Neural progenitor cell (in vitro differentiated cells): Measurements from ENCODE around the gene KCTD15. TPM values are rescaled to one million over a fixed set of nuclear protein-coding genes. Genes with fewer than 3 reads are reported as not detected.

ENCODE experiments used
- DNase-seq: peaks from one replicate; pipeline ENCODE4 v3.0.0-alpha.2; 2016; ENCODE audit warnings: low spot score
- H2AFZ ChIP-seq: fragments of 200-600 bp; sonication (generic); replicated peaks from 2 replicates; pipeline ENCODE4 v1.6.1; 2016; ENCODE audit warnings: antibody characterized with exemption
- H3F3A ChIP-seq: fragments of 200-600 bp; sonication (generic); 2 replicates; pipeline ENCODE4 v1.6.1; 2016; ENCODE audit warnings: antibody characterized with exemption, low read depth
- H3K27ac ChIP-seq: fragments of 200-600 bp; sonication (generic); 2 replicates; pipeline ENCODE4 v1.5.1; 2016; ENCODE audit warnings: mild to moderate bottlenecking
- H3K27me3 ChIP-seq: fragments of 200-600 bp; sonication (generic); 2 replicates; pipeline ENCODE4 v1.6.1; 2016; ENCODE audit warnings: mild to moderate bottlenecking, moderate library complexity
- H3K36me3 ChIP-seq: fragments of 200-600 bp; sonication (generic); 2 replicates; pipeline ENCODE4 v1.5.1; 2016
- H3K4me1 ChIP-seq: fragments of 200-600 bp; sonication (generic); 2 replicates; pipeline ENCODE4 v1.6.1; 2016; ENCODE audit warnings: mixed run types
- H3K4me2 ChIP-seq: fragments of 200-600 bp; sonication (generic); 2 replicates; pipeline ENCODE4 v1.6.1; 2016
- H3K4me3 ChIP-seq: fragments of 200-600 bp; sonication (generic); 2 replicates; pipeline ENCODE4 v1.5.1; 2016
- H3K79me2 ChIP-seq: fragments of 200-600 bp; sonication (generic); 2 replicates; pipeline ENCODE4 v1.6.1; 2016; ENCODE audit warnings: low read depth
- H3K9ac ChIP-seq: fragments of 200-600 bp; sonication (generic); 2 replicates; pipeline ENCODE4 v1.6.1; 2016
- H3K9me3 ChIP-seq: fragments of 200-600 bp; sonication (generic); 2 replicates; pipeline ENCODE4 v1.5.1; 2016; ENCODE audit warnings: low read depth
- H4K20me1 ChIP-seq: fragments of 200-600 bp; sonication (generic); 2 replicates; pipeline ENCODE4 v1.6.1; 2016; ENCODE audit warnings: low read depth
- H3K27ac Mint-ChIP-seq: 3 replicates; pipeline ENCODE4 v1.8.0; 2021; ENCODE audit warnings: mixed read lengths
- H3K27me3 Mint-ChIP-seq: 2 replicates; pipeline ENCODE4 v1.8.0; 2022; ENCODE audit warnings: low read depth, mild to moderate bottlenecking, inconsistent platforms, moderate library complexity, mixed read lengths; ENCODE audit not compliant: insufficient read depth
- H3K36me3 Mint-ChIP-seq: 3 replicates; pipeline ENCODE4 v1.8.0; 2021; ENCODE audit warnings: mixed read lengths
- H3K4me1 Mint-ChIP-seq: 3 replicates; pipeline ENCODE4 v1.8.0; 2021; ENCODE audit warnings: mixed read lengths
- H3K4me3 Mint-ChIP-seq: 3 replicates; pipeline ENCODE4 v1.8.0; 2021; ENCODE audit warnings: mild to moderate bottlenecking, moderate library complexity, mixed read lengths
- H3K9me3 Mint-ChIP-seq: 3 replicates; pipeline ENCODE4 v1.8.0; 2020; ENCODE audit warnings: mixed read lengths
- CTCF ChIP-seq: fragments of 200-600 bp; sonication (generic); IDR thresholded peaks from 2 replicates; pipeline ENCODE4 v1.5.1; 2017; ENCODE audit warnings: antibody characterized with exemption, mild to moderate bottlenecking
- EZH2 ChIP-seq: fragments of 200-600 bp; sonication (generic); IDR thresholded peaks from 2 replicates; pipeline ENCODE4 v1.6.1; 2017; ENCODE audit warnings: antibody characterized with exemption, mild to moderate bottlenecking, moderate library complexity
- EZH2phosphoT487 ChIP-seq: fragments of 200-600 bp; sonication (generic); IDR thresholded peaks from 2 replicates; pipeline ENCODE4 v1.6.1; 2017; ENCODE audit warnings: antibody characterized with exemption
- total RNA-seq: library from RNA; depleted of rRNA; stranded (reverse); fragments of >200 nt; gene quantifications from 2 replicates; pipeline ENCODE4 v1.2.3, GENCODE V29; 2015; ENCODE audit warnings: low replicate concordance

Gene KCTD15
- total RNA-seq, 1 donor from 2014 or later = 26.4 TPM

- H3F3A ChIP-seq = no peaks in the 10 kb centered on the region
- no peaks in the 10 kb centered on the region for H3K9me3 ChIP-seq
- no peaks in the 10 kb centered on the region for H3K79me2 ChIP-seq
- no peaks in the 10 kb centered on the region for H3K36me3 ChIP-seq
- no peaks in the 10 kb centered on the region for H3K36me3 Mint-ChIP-seq
- DNase-seq = no peak
- no peaks in the 10 kb centered on the region for H3K4me1 Mint-ChIP-seq
- H4K20me1 ChIP-seq = no peaks in the 10 kb centered on the region
- H3K9ac ChIP-seq = no peak overlapping the region
- no peak overlapping the region for H3K27ac ChIP-seq
- H3K4me2 ChIP-seq = no peak overlapping the region
- no peak overlapping the region for H3K4me3 ChIP-seq
- H2AFZ ChIP-seq = no peak overlapping the region
- no peaks in the 10 kb centered on the region for H3K9me3 Mint-ChIP-seq
- TF ChIP-seq EZH2 (no peak), CTCF (no peak), EZH2phosphoT487 (no peak)
- peaks cover 10% of the 10 kb centered on the region for H3K27me3 Mint-ChIP-seq
- no peaks in the 10 kb centered on the region for H3K4me1 ChIP-seq
- no peak overlapping the region for H3K27ac Mint-ChIP-seq
- H3K27me3 ChIP-seq = no peaks in the 10 kb centered on the region
- H3K4me3 Mint-ChIP-seq = no peak overlapping the region
Observed at GRCh38 chr19:33832633-33833032, 36.0 kb downstream of the KCTD15 start.

- Histone ChIP-seq H3F3A (no peaks in the 10 kb centered on the region), H3K36me3 (no peaks in the 10 kb centered on the region), H2AFZ (no peak overlapping the region), H4K20me1 (no peaks in the 10 kb centered on the region), H3K9me3 (no peaks in the 10 kb centered on the region), H3K4me2 (no peak overlapping the region), H3K79me2 (no peaks in the 10 kb centered on the region), H3K27ac (no peak overlapping the region), H3K4me3 (no peak overlapping the region), H3K27me3 (no peaks in the 10 kb centered on the region), H3K9ac (no peak overlapping the region), H3K4me1 (no peaks in the 10 kb centered on the region)
- no peaks in the 10 kb centered on the region for H3K4me1 Mint-ChIP-seq
- no peaks in the 10 kb centered on the region for H3K9me3 Mint-ChIP-seq
- no peak for DNase-seq
- TF ChIP-seq EZH2phosphoT487 = no peak
- TF ChIP-seq EZH2 = no peak
- no peak for TF ChIP-seq CTCF
- peaks cover 7% of the 10 kb centered on the region for H3K27me3 Mint-ChIP-seq
- no peaks in the 10 kb centered on the region for H3K36me3 Mint-ChIP-seq
- H3K4me3 Mint-ChIP-seq = no peak overlapping the region
- H3K27ac Mint-ChIP-seq = no peak overlapping the region
Observed at GRCh38 chr19:33840382-33840781, 43.7 kb downstream of the KCTD15 start.

GRCh38 chr19:33840783-33841182, 44.1 kb downstream of the KCTD15 start:
- no peak for TF ChIP-seq CTCF
- no peak for TF ChIP-seq EZH2
- no peak for TF ChIP-seq EZH2phosphoT487
- no peaks in the 10 kb centered on the region for H3K9me3 ChIP-seq
- Mint-ChIP-seq H3K4me1 (no peaks in the 10 kb centered on the region), H3K27me3 (peaks cover 7% of the 10 kb centered on the region), H3K9me3 (no peaks in the 10 kb centered on the region), H3K27ac (no peak overlapping the region), H3K36me3 (no peaks in the 10 kb centered on the region), H3K4me3 (no peak overlapping the region)
- no peak overlapping the region for H2AFZ ChIP-seq
- no peak for DNase-seq
- no peaks in the 10 kb centered on the region for H3K36me3 ChIP-seq
- H3K4me2 ChIP-seq = no peak overlapping the region
- no peak overlapping the region for H3K27ac ChIP-seq
- H3K4me3 ChIP-seq = no peak overlapping the region
- H3K4me1 ChIP-seq = no peaks in the 10 kb centered on the region
- no peaks in the 10 kb centered on the region for H3K79me2 ChIP-seq
- H3F3A ChIP-seq = no peaks in the 10 kb centered on the region
- H4K20me1 ChIP-seq = no peaks in the 10 kb centered on the region
- no peaks in the 10 kb centered on the region for H3K27me3 ChIP-seq
- no peak overlapping the region for H3K9ac ChIP-seq

- no peak overlapping the region for H3K4me2 ChIP-seq
- H3K4me1 ChIP-seq = no peaks in the 10 kb centered on the region
- no peaks in the 10 kb centered on the region for H4K20me1 ChIP-seq
- Mint-ChIP-seq H3K27me3 (peaks cover 7% of the 10 kb centered on the region), H3K4me3 (no peak overlapping the region), H3K4me1 (no peaks in the 10 kb centered on the region), H3K27ac (no peak overlapping the region), H3K9me3 (no peaks in the 10 kb centered on the region), H3K36me3 (no peaks in the 10 kb centered on the region)
- no peaks in the 10 kb centered on the region for H3K36me3 ChIP-seq
- DNase-seq = no peak
- no peaks in the 10 kb centered on the region for H3F3A ChIP-seq
- H2AFZ ChIP-seq = no peak overlapping the region
- H3K9ac ChIP-seq = no peak overlapping the region
- no peaks in the 10 kb centered on the region for H3K79me2 ChIP-seq
- H3K27me3 ChIP-seq = no peaks in the 10 kb centered on the region
- TF ChIP-seq EZH2phosphoT487 (no peak), EZH2 (no peak), CTCF (no peak)
- no peaks in the 10 kb centered on the region for H3K9me3 ChIP-seq
- H3K27ac ChIP-seq = no peak overlapping the region
- H3K4me3 ChIP-seq = no peak overlapping the region
Observed at GRCh38 chr19:33841685-33842084, 45.0 kb downstream of the KCTD15 start.
